OCI-LY1 (cell line): ENCODE measurements around the gene COMMD4.

Source experiments
- CTCF ChIP-seq: fragments of 200-600 bp; sonication (generic), shearing (Covaris generic); IDR thresholded peaks from 2 replicates; pipeline ENCODE4 v1.5.1; 2017; ENCODE audit warnings: mild to moderate bottlenecking, antibody characterized with exemption, low read length, moderate library complexity, mixed read lengths
- EZH2 ChIP-seq: fragments of 200-600 bp; sonication (generic), shearing (Covaris generic); IDR thresholded peaks from 2 replicates; pipeline ENCODE4 v1.8.0; 2017; ENCODE audit warnings: borderline replicate concordance, mixed run types, mild to moderate bottlenecking, antibody characterized with exemption, low read length, moderate library complexity, mixed read lengths

- no peak for TF ChIP-seq CTCF
- TF ChIP-seq EZH2 = no peak
These were observed 22.3 kb downstream of the COMMD4 start for GRCh38 chr15:75357976-75358673.
